Measurements from ENCODE around the gene IGSF8. TPM values are rescaled to one million over a fixed set of nuclear protein-coding genes. Genes with fewer than 3 reads are reported as not detected.

The IGSF8 gene
- polyA plus RNA-seq, 10 donors = 13.6 to 22.9 (median 18.2) TPM

GRCh38 chr1:160091666-160092223 lies 6.7 kb downstream of the IGSF8 start:
- DNase-seq = no peak

DNA sequence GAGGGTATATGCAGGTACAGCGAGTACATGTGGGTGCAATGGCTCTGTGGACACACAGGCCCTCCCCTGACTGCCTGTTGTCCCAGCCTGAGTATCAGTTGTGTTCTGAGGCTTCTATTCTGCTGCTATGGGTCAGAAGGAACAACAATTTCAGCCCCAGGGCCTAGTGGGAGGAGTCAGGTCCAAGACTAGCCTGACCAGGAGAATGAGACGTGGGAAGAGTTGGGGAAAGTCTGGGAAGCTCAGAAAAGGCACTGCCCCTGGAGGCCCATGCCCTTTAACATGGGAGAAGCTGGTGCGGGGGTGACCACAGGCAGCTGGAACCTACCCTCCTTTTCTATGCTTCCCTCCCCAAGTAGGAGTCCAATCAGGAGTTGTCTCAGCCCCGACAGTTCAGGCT lies 7.7 kb downstream of the IGSF8 start:
- DNase-seq = no peak

GRCh38 chr1:160089883-160090282 lies 8.5 kb downstream of the IGSF8 start:
- DNase-seq = no peak

DNA sequence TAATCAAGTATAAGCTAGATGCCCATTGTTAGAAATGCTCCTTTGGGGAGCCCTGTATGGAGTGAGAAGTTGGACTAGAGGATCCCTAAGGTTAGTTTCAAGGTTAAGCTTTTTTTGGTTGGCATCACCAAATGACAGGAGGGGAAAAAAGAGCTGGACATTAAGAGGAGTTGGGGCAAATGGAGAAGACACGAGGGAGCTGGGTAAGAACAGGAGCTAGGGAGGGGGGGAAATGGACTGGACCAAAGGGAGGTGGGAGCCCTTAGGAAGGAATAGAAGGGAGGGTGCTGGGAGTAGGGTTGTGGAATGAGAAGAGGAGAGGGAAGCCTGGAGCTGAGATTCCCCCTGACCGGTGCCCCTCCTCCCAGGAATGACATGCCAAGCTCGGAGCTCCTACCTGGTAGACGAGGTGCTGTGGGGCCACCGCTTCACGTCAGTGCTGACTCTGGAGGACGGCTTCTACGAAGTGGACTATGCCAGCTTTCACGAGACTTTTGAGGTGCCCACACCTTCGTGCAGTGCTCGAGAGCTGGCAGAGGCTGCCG lies 11.2 kb downstream of the IGSF8 start:
- no peak for DNase-seq

- peak in 2 of 3 donors; percentile 80 to 85 for DNase-seq
Measured at GRCh38 chr1:160086456-160086892, 11.9 kb downstream of the IGSF8 start.

- DNase-seq = peak in 2 of 3 donors; percentile 83 to 89
Measured at GRCh38 chr1:160085686-160086455, 12.5 kb downstream of the IGSF8 start.

DNA sequence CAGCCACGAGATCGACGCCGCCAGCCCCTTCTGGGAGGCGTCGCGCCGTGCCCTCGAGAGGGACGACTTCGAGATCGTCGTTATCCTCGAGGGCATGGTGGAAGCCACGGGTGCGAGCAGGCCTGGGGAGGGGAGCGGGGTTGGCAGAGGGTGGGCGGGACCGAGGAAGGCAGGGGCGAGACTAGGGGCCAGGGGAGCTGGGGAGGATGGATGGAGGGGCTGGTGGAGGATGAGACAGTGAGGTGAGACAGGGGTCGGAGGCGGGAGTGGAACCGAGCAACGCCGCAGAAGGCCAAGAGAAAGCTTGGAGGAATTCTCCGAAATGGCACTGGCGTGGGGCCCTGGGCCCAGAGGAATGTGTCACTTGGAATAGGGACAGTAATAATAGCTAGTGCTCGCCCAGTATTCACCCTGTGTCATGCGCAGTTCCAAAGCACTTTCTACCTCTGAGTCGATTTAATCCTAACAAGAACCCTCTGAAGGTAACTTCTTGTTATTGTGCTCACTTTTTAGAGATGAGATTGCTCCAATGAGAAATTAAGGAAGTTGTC lies 13.6 kb downstream of the IGSF8 start:
- no peak for DNase-seq

DNA sequence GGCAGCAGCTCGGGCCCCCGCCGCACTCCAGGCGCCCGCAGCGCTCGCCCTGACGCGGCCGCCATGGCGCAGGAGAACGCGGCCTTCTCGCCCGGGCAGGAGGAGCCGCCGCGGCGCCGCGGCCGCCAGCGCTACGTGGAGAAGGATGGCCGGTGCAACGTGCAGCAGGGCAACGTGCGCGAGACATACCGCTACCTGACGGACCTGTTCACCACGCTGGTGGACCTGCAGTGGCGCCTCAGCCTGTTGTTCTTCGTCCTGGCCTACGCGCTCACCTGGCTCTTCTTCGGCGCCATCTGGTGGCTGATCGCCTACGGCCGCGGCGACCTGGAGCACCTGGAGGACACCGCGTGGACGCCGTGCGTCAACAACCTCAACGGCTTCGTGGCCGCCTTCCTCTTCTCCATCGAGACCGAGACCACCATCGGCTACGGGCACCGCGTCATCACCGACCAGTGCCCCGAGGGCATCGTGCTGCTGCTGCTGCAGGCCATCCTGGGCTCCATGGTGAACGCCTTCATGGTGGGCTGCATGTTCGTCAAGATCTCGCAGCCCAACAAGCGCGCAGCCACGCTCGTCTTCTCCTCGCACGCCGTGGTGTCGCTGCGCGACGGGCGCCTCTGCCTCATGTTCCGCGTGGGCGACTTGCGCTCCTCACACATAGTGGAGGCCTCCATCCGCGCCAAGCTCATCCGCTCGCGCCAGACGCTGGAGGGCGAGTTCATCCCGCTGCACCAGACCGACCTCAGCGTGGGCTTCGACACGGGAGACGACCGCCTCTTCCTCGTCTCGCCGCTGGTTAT lies 14.2 kb downstream of the IGSF8 start:
- DNase-seq = peak in 2 of 3 donors; percentile 54 to 85

DNA sequence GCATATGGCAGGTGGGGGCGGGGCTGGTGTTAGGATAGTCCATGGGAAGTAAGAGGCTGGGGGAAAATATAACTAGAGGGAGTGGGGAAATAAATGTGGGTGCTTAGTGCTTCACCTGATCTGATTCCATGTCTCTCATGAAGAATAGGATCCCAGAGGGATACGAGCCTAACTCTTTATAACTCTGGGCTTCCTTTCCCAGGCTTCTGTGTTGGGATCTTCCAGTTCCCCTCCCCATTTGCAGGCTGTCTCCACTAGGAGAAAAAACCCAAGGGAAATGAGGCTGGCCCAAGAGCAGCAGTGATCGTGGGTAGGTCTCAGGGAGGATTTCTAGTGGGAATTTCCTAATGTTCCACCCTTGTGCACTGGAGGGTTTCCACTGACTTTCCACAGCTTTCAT lies 15.5 kb downstream of the IGSF8 start:
- DNase-seq = no peak

- no peak for DNase-seq
Measured at GRCh38 chr1:160082487-160082886, 15.9 kb downstream of the IGSF8 start.

DNA sequence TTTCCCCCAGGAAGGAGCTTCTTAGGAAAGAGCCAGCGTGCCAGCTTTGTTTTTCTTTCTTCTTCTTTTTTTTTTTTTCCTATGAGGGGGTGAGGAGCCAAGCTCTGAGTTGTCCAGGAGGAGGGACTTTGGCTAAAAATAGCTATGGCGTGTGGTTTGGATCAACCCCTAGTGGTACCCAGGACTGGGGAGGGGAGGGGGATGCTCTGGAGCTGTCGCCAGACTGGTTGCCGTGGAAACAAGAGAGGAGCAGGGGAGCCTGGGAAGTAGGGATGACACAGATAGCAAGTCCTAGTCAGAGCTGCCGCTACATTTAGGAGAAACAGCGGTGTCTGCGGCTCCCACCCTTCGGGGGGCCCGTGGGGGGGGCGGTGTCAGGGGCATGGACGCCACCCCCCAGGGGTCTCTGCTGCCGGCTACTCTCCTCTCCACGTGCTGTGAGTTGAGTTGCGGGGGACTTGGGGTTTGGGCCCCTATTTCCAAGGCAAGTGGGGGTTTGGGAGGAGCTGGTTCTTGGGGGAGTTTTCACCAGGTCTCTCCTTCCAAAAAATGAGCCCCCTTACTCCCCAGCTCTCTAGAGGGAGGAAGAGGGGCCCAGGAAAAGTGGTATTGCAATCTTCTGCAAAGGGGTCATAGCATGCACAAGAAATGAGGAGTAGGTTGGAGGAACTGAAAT lies 17.0 kb downstream of the IGSF8 start, which contains the start of gene KCNJ9:
KCNJ9 (plus strand) TSS at position 278 of the 676 bp plus-strand sequence. CDS start 2,493 bp downstream, outside the sequence.
- no peak for DNase-seq

DNA sequence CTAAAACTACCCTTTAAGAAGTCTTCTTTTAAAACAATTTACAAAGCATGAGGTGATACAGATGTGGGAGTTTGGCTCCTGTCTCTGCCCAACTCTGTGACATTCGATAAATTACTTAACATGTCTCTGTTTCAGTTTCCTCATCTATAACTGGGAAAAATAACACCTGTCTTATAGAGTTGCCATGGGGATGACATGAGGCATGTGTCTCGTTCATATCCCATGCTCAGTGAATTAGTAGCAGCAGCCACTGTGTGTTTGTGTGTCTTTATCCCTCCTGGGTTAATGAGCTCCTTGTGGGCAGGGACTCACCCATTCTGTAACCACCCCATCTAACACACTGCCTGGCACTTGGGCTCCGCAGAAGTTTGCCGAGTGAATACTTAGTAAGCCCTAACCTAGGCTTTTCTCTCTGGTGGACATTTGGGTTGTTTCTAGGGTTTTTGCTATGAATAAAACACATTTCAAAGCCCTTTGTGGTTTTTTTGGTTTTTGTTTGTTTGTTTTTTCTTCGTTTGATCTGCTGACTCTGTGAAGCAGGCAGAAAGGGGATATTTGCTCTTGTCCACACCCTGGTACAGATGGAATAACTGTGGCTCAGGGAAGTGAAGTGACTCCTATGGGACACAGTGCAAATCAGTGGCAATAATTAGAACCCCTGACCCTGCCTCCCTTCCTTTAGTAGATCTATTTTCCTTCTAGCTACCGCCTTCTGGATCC lies 17.9 kb downstream of the IGSF8 start:
- DNase-seq = no peak

DNA sequence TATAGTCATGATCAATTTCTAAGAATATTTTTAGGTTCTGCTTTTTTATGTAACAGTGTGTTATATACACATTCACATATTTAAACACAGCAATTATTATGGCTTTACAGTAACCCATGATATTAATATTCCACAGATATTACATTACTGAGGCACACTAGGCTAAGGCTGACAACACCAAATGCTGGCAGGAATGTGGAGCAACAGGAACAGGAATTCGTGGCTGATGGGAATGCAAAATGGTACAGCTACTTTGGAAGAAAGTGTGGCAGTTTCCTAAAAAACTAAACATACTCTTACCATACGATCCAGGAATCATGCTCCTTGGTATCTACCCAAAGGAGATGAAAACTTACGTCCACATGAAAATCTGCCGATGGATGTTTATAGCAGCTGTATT lies 19.0 kb downstream of the IGSF8 start:
- no peak for DNase-seq

- peak in 1 of 3 donors; percentile 55 for DNase-seq
Measured at GRCh38 chr1:160078512-160079195, 19.8 kb downstream of the IGSF8 start.

- DNase-seq = no peak
Measured at GRCh38 chr1:160077486-160077885, 20.9 kb downstream of the IGSF8 start.

GRCh38 chr1:160076295-160076694 lies 22.1 kb downstream of the IGSF8 start:
- no peak for DNase-seq

DNA sequence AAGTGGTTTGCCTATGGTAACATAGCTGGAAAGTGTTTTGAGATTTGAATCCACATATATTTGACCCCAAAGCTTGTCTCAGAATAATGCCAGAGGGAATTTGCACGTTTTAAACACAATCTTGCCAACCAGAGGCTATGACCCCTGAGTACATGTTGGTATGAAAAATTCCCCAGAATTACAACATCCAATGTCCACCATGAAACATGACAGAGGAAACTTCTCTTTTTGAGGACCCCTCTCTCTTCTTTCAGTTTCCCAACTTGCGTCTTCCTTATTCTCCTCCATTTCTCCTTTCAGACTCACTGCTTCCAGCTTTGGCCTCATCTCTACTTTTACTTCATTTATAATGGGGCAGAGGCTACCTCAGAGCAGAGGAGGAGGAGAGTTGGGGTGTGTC lies 22.6 kb downstream of the IGSF8 start:
- DNase-seq = no peak

- DNase-seq = no peak
Measured at GRCh38 chr1:160074865-160075264, 23.6 kb downstream of the IGSF8 start.

- no peak for DNase-seq
Measured at GRCh38 chr1:160071289-160071688, 27.1 kb downstream of the IGSF8 start.
